HEK293 (cell line): ENCODE results near the gene CDK3.
A peak's percentile ranks its signal among the peaks of the same experiment; 100 is the strongest.

ENCODE experiments used
- CTCF ChIA-PET: fragments of 350-600 bp; formaldehyde crosslinking; extraction: SDS; loops from one replicate; lab custom pipeline; 2021; ENCODE audit warnings: antibody characterized with exemption; lab: Yijun Ruan, JAX
- POLR2A ChIA-PET: fragments of 300-600 bp; formaldehyde crosslinking; extraction: SDS; loops from one replicate; lab custom pipeline; 2020; ENCODE audit warnings: antibody characterized with exemption, inconsistent platforms; lab: Yijun Ruan, JAX
- H3K27ac ChIP-seq: fragments of 200-500 bp; sonication (Bioruptor generic); 2 replicates; pipeline ENCODE4 v1.5.1; 2014; ENCODE audit warnings: low read depth, low read length, control low read depth, inconsistent platforms; ENCODE audit errors: extremely low read depth
- H3K36me3 ChIP-seq, 2 experiments: fragments of 200-500 bp in 1 of 2; sonication (Bioruptor generic) in 1 of 2; 1 replicate in 1 of 2; 2 replicates in 1 of 2; pipeline ENCODE4 v1.5.1; 2014 to 2017; ENCODE audit warnings: inconsistent platforms in 2 of 2, low read length in 2 of 2; ENCODE audit not compliant: control insufficient read depth in 2 of 2, insufficient read depth in 1 of 2
- H3K4me1 ChIP-seq: fragments of 200-500 bp; sonication (Bioruptor generic); 2 replicates; pipeline ENCODE4 v1.5.1; 2014; ENCODE audit warnings: mild to moderate bottlenecking, low read length, inconsistent platforms; ENCODE audit not compliant: control insufficient read depth, insufficient read depth
- H3K4me3 ChIP-seq: 2 replicates; pipeline ENCODE4 v1.5.1; 2011; ENCODE audit warnings: low read depth, mild to moderate bottlenecking, control low read depth, low read length, moderate library complexity
- H3K9me3 ChIP-seq: fragments of 200-500 bp; sonication (Bioruptor generic); 2 replicates; pipeline ENCODE4 v1.5.1; 2014; ENCODE audit warnings: low read depth, low read length, inconsistent platforms; ENCODE audit not compliant: control insufficient read depth, insufficient read depth
- EGR2 ChIP-seq: fragments of 450-650 bp; formaldehyde crosslinking; IDR thresholded peaks from 2 replicates; pipeline ENCODE4 v1.5.1; 2016; ENCODE audit warnings: low read depth, missing biosample characterization, missing genetic modification characterization
- KLF1 ChIP-seq: fragments of 450-650 bp; formaldehyde crosslinking; IDR thresholded peaks from 2 replicates; pipeline ENCODE4 v1.5.1; 2016; ENCODE audit warnings: missing biosample characterization, missing genetic modification characterization
- PRDM6 ChIP-seq: fragments of 450-650 bp; formaldehyde crosslinking; IDR thresholded peaks from 2 replicates; pipeline ENCODE4 v1.5.1; 2017; ENCODE audit warnings: missing biosample characterization, missing genetic modification characterization
- TCF7L2 ChIP-seq: IDR thresholded peaks from 2 replicates; pipeline ENCODE4 v1.6.1; 2011; ENCODE audit warnings: low read depth, mild to moderate bottlenecking, inconsistent platforms, low read length, moderate library complexity, borderline replicate concordance
- YY1 ChIP-seq: fragments of 450-650 bp; formaldehyde crosslinking; IDR thresholded peaks from 2 replicates; pipeline ENCODE4 v1.5.1; 2018; ENCODE audit warnings: missing biosample characterization, missing genetic modification characterization
- ZFHX2 ChIP-seq: fragments of 450-650 bp; formaldehyde crosslinking; conservative IDR thresholded peaks from 2 replicates; pipeline ENCODE4 v1.5.1; 2016; ENCODE audit warnings: missing biosample characterization, missing genetic modification characterization
- ZIC2 ChIP-seq: fragments of 450-650 bp; formaldehyde crosslinking; IDR thresholded peaks from 2 replicates; pipeline ENCODE4 v1.5.1; 2016; ENCODE audit warnings: missing biosample characterization, missing genetic modification characterization
- ZNF155 ChIP-seq: fragments of 450-650 bp; formaldehyde crosslinking; IDR thresholded peaks from 2 replicates; pipeline ENCODE4 v1.5.1; 2016; ENCODE audit warnings: missing biosample characterization, missing genetic modification characterization
- ZNF211 ChIP-seq: fragments of 450-650 bp; formaldehyde crosslinking; IDR thresholded peaks from 2 replicates; pipeline ENCODE4 v1.5.1; 2016; ENCODE audit warnings: low read depth, missing biosample characterization, missing genetic modification characterization
- ZNF302 ChIP-seq: fragments of 450-650 bp; formaldehyde crosslinking; IDR thresholded peaks from 2 replicates; pipeline ENCODE4 v1.5.1; 2016; ENCODE audit warnings: missing biosample characterization, missing genetic modification characterization, low read depth
- ZNF341 ChIP-seq: fragments of 450-650 bp; formaldehyde crosslinking; IDR thresholded peaks from 2 replicates; pipeline ENCODE4; 2016; ENCODE audit warnings: low read depth, missing biosample characterization, missing genetic modification characterization
- ZNF394 ChIP-seq: fragments of 450-650 bp; formaldehyde crosslinking; IDR thresholded peaks from 2 replicates; pipeline ENCODE4 v1.5.1; 2016; ENCODE audit warnings: missing biosample characterization, missing genetic modification characterization, mild to moderate bottlenecking, moderate library complexity, borderline replicate concordance
- ZNF423 ChIP-seq: fragments of 450-650 bp; formaldehyde crosslinking; IDR thresholded peaks from 2 replicates; pipeline ENCODE4 v1.5.1; 2016; ENCODE audit warnings: missing biosample characterization, missing genetic modification characterization
- ZNF473 ChIP-seq: fragments of 450-650 bp; formaldehyde crosslinking; IDR thresholded peaks from 2 replicates; pipeline ENCODE4 v1.5.1; 2017; ENCODE audit warnings: missing biosample characterization, missing genetic modification characterization
- ZNF560 ChIP-seq: fragments of 450-650 bp; formaldehyde crosslinking; IDR thresholded peaks from 2 replicates; pipeline ENCODE4 v1.5.1; 2017; ENCODE audit warnings: missing biosample characterization, missing genetic modification characterization, borderline replicate concordance
- ZNF580 ChIP-seq: fragments of 450-650 bp; formaldehyde crosslinking; IDR thresholded peaks from 2 replicates; pipeline ENCODE4 v1.5.1; 2016; ENCODE audit warnings: missing biosample characterization, missing genetic modification characterization
- ZNF670 ChIP-seq: fragments of 450-650 bp; formaldehyde crosslinking; IDR thresholded peaks from 2 replicates; pipeline ENCODE4 v1.5.1; 2016; ENCODE audit warnings: missing biosample characterization, missing genetic modification characterization, low read depth
- ZNF704 ChIP-seq: fragments of 450-650 bp; formaldehyde crosslinking; IDR thresholded peaks from 2 replicates; pipeline ENCODE4 v1.5.1; 2016; ENCODE audit warnings: missing biosample characterization, missing genetic modification characterization
- ZNF776 ChIP-seq: fragments of 450-650 bp; formaldehyde crosslinking; IDR thresholded peaks from 2 replicates; pipeline ENCODE4 v1.5.0; 2017; ENCODE audit warnings: missing biosample characterization, missing genetic modification characterization, borderline replicate concordance

The CDK3 gene

GRCh38 chr17:76051561-76051960 is 50.9 kb downstream of the CDK3 start:
- Histone ChIP-seq H3K4me1 (peaks cover 5% of the 10 kb centered on the region), H3K9me3 (no peaks in the 10 kb centered on the region), H3K36me3 (peaks cover 65 to 92% of the 10 kb centered on the region in 2 experiments), H3K27ac (no peak overlapping the region), H3K4me3 (no peak overlapping the region)
- POLR2A ChIA-PET, result interaction anchor here (2.3 kb wide), 1 partner anchor 21 kb away, joined by 5 read pairs; the partner anchor contains the start of gene SRP68
- CTCF ChIA-PET, result interaction anchor here (0.8 to 1.7 kb wide), 2 partner anchors 12 to 37 kb away, joined by 3 to 6 read pairs; no protein-coding TSS in a partner anchor
- TF ChIP-seq ZNF423 (tag by site-specific recombination), result no peak
- TF ChIP-seq ZFHX2 (tag by site-specific recombination), result no peak
- TF ChIP-seq TCF7L2, result no peak
- no peak for TF ChIP-seq ZNF670 (tag by site-specific recombination)
- no peak for TF ChIP-seq ZNF155 (tag by site-specific recombination)
- no peak for TF ChIP-seq ZNF776 (tag by site-specific recombination)
- TF ChIP-seq, all 188 proteins: peak for 0

- POLR2A ChIA-PET, result interaction anchor here (0.6 to 2.3 kb wide), 5 partner anchors 11 to 686 kb away, joined by 3 to 5 read pairs (median 5); partner anchors contain the start of gene SRP68
These were observed 52.8 kb downstream of the CDK3 start for GRCh38 chr17:76053246-76054111.

GRCh38 chr17:76054112-76054476 is 53.4 kb downstream of the CDK3 start:
- ChIA-PET POLR2A (interaction anchor here (1.0 to 1.4 kb wide), 2 partner anchors 12 to 25 kb away, joined by 4 to 5 read pairs; no protein-coding TSS in a partner anchor), CTCF (interaction anchor here (0.6 to 7.1 kb wide), 2 partner anchors 30 to 40 kb away, joined by 4 to 58 read pairs; no protein-coding TSS in a partner anchor)

More at GRCh38 chr17:76053246-76054111, 52.8 kb downstream of the CDK3 start:
- TF ChIP-seq ZNF211 (tag by site-specific recombination) (no peak), ZNF560 (no peak), ZNF704 (no peak), YY1 (tag by site-specific recombination) (no peak), ZNF302 (no peak), ZNF341 (tag by site-specific recombination) (no peak), ZFHX2 (tag by site-specific recombination) (peak; percentile 63), KLF1 (peak; percentile 44), EGR2 (tag by site-specific recombination) (peak; percentile 30; the same call in 1 of the 2 replicates), PRDM6 (peak; percentile 51), ZNF394 (tag by site-specific recombination) (peak; percentile 72)
- Histone ChIP-seq H3K9me3 (no peaks in the 10 kb centered on the region), H3K4me1 (peaks cover 5% of the 10 kb centered on the region), H3K27ac (no peak overlapping the region; the same call in 1 of the 2 replicates), H3K36me3 (peaks cover 65 to 93% of the 10 kb centered on the region in 2 experiments), H3K4me3 (no peak overlapping the region)
- CTCF ChIA-PET, result interaction anchor here (7.1 kb wide), 1 partner anchor 40 kb away, joined by 58 read pairs; no protein-coding TSS in a partner anchor

More at GRCh38 chr17:76054112-76054476, 53.4 kb downstream of the CDK3 start:
- Histone ChIP-seq H3K4me3 (no peak overlapping the region), H3K36me3 (peaks cover 68 to 93% of the 10 kb centered on the region in 2 experiments), H3K9me3 (no peaks in the 10 kb centered on the region), H3K27ac (no peak overlapping the region; the same call in 1 of the 2 replicates), H3K4me1 (peaks cover 5% of the 10 kb centered on the region)
- TF ChIP-seq ZIC2, result no peak
- TF ChIP-seq KLF1, result 0 out of 2 replicates have a peak, but pooled peaks have one; percentile 37
- no peak for TF ChIP-seq ZNF473 (tag by site-specific recombination)
- no peak for TF ChIP-seq ZNF580 (tag by site-specific recombination)
